OCI-LY3 (cell line): Measurements from ENCODE around the gene RTP5.
"Not testable (repeated sequence)": the region's sequence is repeated elsewhere in the genome, so short reads cannot be mapped to it uniquely, and the experiment has no call there.

ENCODE experiments used
- H2AFZ ChIP-seq: fragments of 200-600, 300-600 bp; shearing (Covaris generic); 2 replicates; pipeline ENCODE4 v1.6.0; 2014; ENCODE audit warnings: antibody characterized with exemption, low read depth, low read length
- H3K27ac ChIP-seq: fragments of 200-600, 300-600 bp; sonication (generic); 2 replicates; pipeline ENCODE4 v1.5.1; 2014; ENCODE audit warnings: mild to moderate bottlenecking, low read length, moderate library complexity, mixed read lengths
- H3K27me3 ChIP-seq: fragments of 200-600, 300-600 bp; sonication (generic); 2 replicates; pipeline ENCODE4 v1.6.1; 2014; ENCODE audit warnings: low read depth, low read length, mixed read lengths
- H3K36me3 ChIP-seq: fragments of 200-600, 300-600 bp; sonication (generic); replicated peaks from 2 replicates; pipeline ENCODE3; 2014; ENCODE audit warnings: low read depth, low read length, mixed read lengths
- H3K4me1 ChIP-seq: fragments of 300-600, 200-600 bp; sonication (generic); 2 replicates; pipeline ENCODE4 v1.6.1; 2014; ENCODE audit warnings: low read length, mixed read lengths
- H3K4me2 ChIP-seq: fragments of 200-600, 300-600 bp; sonication (generic); 2 replicates; pipeline ENCODE4 v1.6.1; 2014; ENCODE audit warnings: low read length, mixed read lengths
- H3K4me3 ChIP-seq: fragments of 300-600, 200-600 bp; sonication (generic); 2 replicates; pipeline ENCODE4 v1.5.1; 2014; ENCODE audit warnings: antibody characterized with exemption, mild to moderate bottlenecking, low read length, moderate library complexity
- H3K79me2 ChIP-seq: fragments of 300-600, 200-600 bp; shearing (Covaris generic); 2 replicates; pipeline ENCODE4 v1.6.1; 2014; ENCODE audit warnings: mild to moderate bottlenecking, low read length, mixed read lengths
- H3K9ac ChIP-seq: fragments of 300-600, 200-600 bp; shearing (Covaris generic); 2 replicates; pipeline ENCODE4 v1.6.0; 2014; ENCODE audit warnings: mild to moderate bottlenecking, low read length, moderate library complexity
- H3K9me3 ChIP-seq: fragments of 200-600, 300-600 bp; shearing (Covaris generic); 2 replicates; pipeline ENCODE4 v1.6.1; 2014; ENCODE audit warnings: low read length, mixed read lengths; ENCODE audit not compliant: insufficient read depth
- H4K20me1 ChIP-seq: fragments of 200-600, 300-600 bp; sonication (generic); 2 replicates; pipeline ENCODE4 v1.6.1; 2016; ENCODE audit warnings: low read length, mixed read lengths; ENCODE audit not compliant: insufficient read depth
- CTCF ChIP-seq: fragments of 200-600, 300-600 bp; sonication (generic); IDR thresholded peaks from 2 replicates; pipeline ENCODE4 v1.5.1; 2014; ENCODE audit warnings: antibody characterized with exemption, low read length, low read depth
- EZH2phosphoT487 ChIP-seq: fragments of 200-600 bp; shearing (Covaris generic); IDR thresholded peaks from 2 replicates; pipeline ENCODE4 v1.6.1; 2018; ENCODE audit warnings: antibody characterized with exemption, mixed run types, low read depth

The RTP5 gene

DNA sequence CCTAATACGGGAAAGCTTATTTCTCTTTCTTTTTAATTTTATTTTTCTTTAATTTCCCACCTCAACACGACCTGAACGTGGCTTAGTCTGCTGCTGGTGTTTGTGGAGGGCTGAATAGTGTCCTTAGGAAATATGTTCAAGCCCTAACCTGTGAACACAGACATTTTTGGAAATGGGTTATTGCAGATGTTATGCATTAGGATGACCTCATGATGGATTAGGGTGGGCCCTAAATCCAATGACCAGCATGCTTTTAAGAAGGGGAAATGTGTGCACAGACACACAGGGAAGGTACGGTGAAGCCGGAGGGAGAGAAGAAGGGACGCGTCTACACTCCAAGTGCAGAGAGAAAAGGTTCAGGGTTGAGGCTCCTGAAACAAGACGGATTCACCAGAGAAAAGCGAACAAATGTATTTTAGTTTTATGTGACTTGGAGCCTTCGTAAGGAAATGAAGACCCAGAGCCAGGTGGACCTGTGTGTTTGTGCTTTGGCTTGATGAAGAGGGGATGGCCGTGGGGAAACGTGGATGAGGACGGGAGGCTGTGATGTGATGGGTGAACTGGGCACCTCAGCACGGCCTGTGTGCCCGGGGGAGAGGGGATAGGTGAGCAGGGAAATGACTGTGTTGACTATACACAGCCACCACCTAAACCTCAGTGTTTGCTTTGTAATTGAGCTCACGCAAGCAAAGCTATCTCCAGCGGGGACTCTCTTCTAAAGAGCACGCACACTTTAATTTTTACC is 37.5 kb downstream of the RTP5 start:
- no peaks in the 10 kb centered on the region for H3K79me2 ChIP-seq
- H2AFZ ChIP-seq, result no peak overlapping the region
- no peak overlapping the region for H3K4me3 ChIP-seq
- H4K20me1 ChIP-seq, result no peaks in the 10 kb centered on the region
- H3K9me3 ChIP-seq, result no peaks in the 10 kb centered on the region
- H3K9ac ChIP-seq, result no peak overlapping the region
- TF ChIP-seq CTCF (no peak), EZH2phosphoT487 (no peak)
- no peaks in the 10 kb centered on the region for H3K27me3 ChIP-seq
- H3K4me1 ChIP-seq, result no peaks in the 10 kb centered on the region
- no peak overlapping the region for H3K4me2 ChIP-seq
- H3K36me3 ChIP-seq, result no peaks in the 10 kb centered on the region
- H3K27ac ChIP-seq, result no peak overlapping the region

DNA sequence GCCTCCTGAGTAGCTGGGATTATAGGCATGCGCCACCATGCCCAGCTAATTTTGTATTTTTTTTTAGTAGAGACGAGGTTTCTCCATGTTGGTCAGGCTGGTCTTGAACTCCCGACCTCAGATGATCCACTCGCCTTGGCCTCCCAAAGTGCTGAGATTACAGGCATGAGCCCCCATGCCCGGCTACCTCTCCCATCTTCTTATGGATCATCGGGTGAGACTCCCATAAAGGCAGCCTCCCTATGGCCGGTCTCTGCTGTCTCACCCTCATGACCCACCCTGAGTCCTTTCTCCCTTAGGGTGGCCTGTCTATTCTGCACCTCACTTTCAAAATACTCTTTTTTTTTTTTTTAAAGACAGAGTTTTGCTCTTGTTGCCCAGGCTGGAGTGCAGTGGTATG is 38.3 kb downstream of the RTP5 start:
- not testable (repeated sequence) for H2AFZ ChIP-seq, H3K27ac ChIP-seq, H3K79me2 ChIP-seq, H3K4me1 ChIP-seq, H3K4me3 ChIP-seq, H4K20me1 ChIP-seq, H3K27me3 ChIP-seq, H3K4me2 ChIP-seq, H3K9me3 ChIP-seq, H3K9ac ChIP-seq, H3K36me3 ChIP-seq

DNA sequence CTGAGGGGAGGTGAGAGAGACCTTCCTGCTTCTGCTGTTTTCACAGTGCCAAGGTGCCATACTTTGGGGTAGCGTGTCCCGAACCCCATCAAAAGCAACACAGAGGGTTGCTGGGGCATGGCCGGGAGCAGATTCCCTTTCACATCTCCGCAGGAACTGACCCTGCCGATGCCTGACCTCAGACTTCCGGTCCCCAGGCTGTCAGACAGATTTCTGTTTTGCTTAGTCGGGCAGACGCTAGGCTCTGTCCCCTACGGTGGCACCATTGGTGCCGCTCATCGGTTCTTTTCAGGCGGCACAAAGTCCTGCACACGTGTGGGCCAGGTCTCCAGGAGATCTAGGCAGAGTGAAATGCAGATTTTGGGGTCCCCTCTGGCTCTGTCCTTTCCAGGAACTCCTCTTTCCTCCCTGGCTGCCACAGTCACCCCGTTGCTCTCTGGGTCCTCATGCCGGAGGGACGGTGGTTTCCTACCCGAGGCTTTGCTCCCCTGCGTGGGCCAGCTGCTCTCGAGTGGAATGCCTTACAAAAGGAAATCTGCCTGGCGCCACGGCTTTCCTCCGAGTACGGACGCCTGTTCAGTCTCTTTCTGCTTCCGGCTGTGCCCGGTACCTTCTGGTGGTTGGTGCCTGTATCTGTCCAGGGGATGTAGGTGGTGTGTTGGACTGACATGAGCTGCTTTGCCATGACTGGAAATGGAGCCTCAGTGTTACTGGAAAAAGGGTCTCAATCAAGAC is 39.3 kb downstream of the RTP5 start:
- no peak overlapping the region for H3K4me2 ChIP-seq
- no peak overlapping the region for H2AFZ ChIP-seq
- H3K27ac ChIP-seq, result no peak overlapping the region
- H3K4me3 ChIP-seq, result no peak overlapping the region
- H3K27me3 ChIP-seq, result no peaks in the 10 kb centered on the region
- H3K9me3 ChIP-seq, result no peaks in the 10 kb centered on the region
- no peak overlapping the region for H3K9ac ChIP-seq
- H3K4me1 ChIP-seq, result no peaks in the 10 kb centered on the region
- no peaks in the 10 kb centered on the region for H3K36me3 ChIP-seq
- H3K79me2 ChIP-seq, result no peaks in the 10 kb centered on the region
- H4K20me1 ChIP-seq, result no peaks in the 10 kb centered on the region; the same call in 1 of the 2 replicates
- TF ChIP-seq EZH2phosphoT487, result no peak
- TF ChIP-seq CTCF, result no peak

DNA sequence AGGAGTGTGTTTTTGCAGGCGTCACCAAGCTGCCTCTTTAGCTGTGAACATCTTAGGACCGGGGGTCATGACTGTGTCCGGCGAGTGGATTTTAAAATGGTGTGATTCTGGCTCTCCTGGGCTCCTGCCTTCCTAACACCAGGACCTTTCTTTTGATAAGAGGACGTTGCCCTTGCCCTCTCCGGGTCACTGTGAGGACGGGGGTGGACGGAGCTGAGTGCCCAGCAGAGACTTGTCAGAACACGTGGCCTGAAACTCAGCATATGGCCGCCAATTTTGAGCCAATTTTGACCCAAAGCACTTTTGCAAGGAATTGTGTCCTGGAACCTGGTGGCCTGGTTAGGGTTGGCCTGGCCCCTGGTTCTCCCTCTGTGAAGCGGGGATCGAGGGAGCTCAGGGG is 40.2 kb downstream of the RTP5 start:
- no peaks in the 10 kb centered on the region; the same call in 1 of the 2 replicates for H4K20me1 ChIP-seq
- TF ChIP-seq EZH2phosphoT487 (no peak), CTCF (no peak)
- H3K79me2 ChIP-seq, result no peaks in the 10 kb centered on the region
- H3K9ac ChIP-seq, result no peak overlapping the region
- no peaks in the 10 kb centered on the region for H3K36me3 ChIP-seq
- no peak overlapping the region for H2AFZ ChIP-seq
- H3K4me2 ChIP-seq, result no peak overlapping the region
- no peaks in the 10 kb centered on the region for H3K27me3 ChIP-seq
- H3K27ac ChIP-seq, result no peak overlapping the region
- no peaks in the 10 kb centered on the region for H3K9me3 ChIP-seq
- no peaks in the 10 kb centered on the region for H3K4me1 ChIP-seq
- no peak overlapping the region for H3K4me3 ChIP-seq
